DOHH2 (cell line): ENCODE results near the gene PPFIA2.

Source experiments
- CTCF ChIP-seq: fragments of 200-600 bp; sonication (generic); IDR thresholded peaks from one replicate; pipeline ENCODE4 v1.5.1; 2014; ENCODE audit warnings: antibody characterized with exemption, mild to moderate bottlenecking, low read depth, low read length; ENCODE audit not compliant: poor library complexity, severe bottlenecking
- EZH2phosphoT487 ChIP-seq: fragments of 200-600 bp; sonication (generic); IDR thresholded peaks from 2 replicates; pipeline ENCODE4 v1.6.1; 2017; ENCODE audit warnings: borderline replicate concordance, mild to moderate bottlenecking, antibody characterized with exemption, low read length, moderate library complexity, mixed read lengths

- no peak for TF ChIP-seq CTCF
- TF ChIP-seq EZH2phosphoT487, result no peak
These were observed 173.4 kb downstream of the PPFIA2 start for GRCh38 chr12:81585787-81586186.
